DND-41 (cell line): ENCODE data around the gene FNDC10.

Experiments used
- EZH2 ChIP-seq: IDR thresholded peaks from 3 replicates; pipeline ENCODE4 v1.6.1; 2012; ENCODE audit warnings: borderline replicate concordance, low read depth, mild to moderate bottlenecking, moderate library complexity, low read length, inconsistent platforms; ENCODE audit not compliant: severe bottlenecking
- TF ChIP-seq, protein P1 (sequence below): IDR thresholded peaks from 2 replicates; pipeline ENCODE4 v1.5.1; 2012; ENCODE audit warnings: borderline replicate concordance, low read length, moderate library complexity, mild to moderate bottlenecking; ENCODE audit not compliant: poor library complexity, severe bottlenecking; ENCODE audit errors: extremely low read depth

DNA sequence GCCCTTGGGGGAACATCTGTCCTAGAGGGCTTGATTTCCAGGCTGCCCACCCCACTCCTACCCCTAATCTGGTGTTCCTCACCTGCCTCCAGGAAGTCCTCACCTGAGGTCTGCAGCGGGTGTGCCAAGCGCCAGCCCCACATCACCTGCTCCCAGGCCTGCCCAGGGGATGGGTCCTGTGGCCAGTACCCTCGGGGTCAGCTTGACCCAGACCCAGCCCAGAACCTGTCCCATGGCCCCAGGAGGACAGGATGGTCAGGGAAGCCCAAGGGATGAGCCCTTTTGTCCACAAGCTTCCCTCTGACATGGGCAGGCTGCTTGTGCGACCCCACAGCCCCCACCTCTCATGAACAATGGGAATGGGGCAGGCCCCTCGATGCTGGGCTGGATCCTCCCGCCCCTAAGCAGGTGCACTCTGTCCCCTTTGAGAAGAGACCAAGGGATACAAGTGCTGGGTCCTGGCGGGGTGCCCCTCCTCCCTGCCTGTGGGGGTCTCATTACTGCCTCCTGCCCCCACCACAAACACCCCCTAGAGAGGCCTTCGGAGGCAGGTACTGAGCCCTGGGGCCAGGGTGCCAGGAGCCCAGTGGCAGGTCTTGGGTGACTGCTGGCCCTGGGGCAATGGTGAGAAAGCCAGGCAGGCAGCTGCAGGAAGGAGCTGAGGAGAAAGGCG, 18.6 kb upstream of the FNDC10 start:
- TF ChIP-seq, protein P1, sequence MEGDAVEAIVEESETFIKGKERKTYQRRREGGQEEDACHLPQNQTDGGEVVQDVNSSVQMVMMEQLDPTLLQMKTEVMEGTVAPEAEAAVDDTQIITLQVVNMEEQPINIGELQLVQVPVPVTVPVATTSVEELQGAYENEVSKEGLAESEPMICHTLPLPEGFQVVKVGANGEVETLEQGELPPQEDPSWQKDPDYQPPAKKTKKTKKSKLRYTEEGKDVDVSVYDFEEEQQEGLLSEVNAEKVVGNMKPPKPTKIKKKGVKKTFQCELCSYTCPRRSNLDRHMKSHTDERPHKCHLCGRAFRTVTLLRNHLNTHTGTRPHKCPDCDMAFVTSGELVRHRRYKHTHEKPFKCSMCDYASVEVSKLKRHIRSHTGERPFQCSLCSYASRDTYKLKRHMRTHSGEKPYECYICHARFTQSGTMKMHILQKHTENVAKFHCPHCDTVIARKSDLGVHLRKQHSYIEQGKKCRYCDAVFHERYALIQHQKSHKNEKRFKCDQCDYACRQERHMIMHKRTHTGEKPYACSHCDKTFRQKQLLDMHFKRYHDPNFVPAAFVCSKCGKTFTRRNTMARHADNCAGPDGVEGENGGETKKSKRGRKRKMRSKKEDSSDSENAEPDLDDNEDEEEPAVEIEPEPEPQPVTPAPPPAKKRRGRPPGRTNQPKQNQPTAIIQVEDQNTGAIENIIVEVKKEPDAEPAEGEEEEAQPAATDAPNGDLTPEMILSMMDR, result no peak
- no peak for TF ChIP-seq EZH2
